OCI-LY1 (cell line): ENCODE results near the gene LIPG.

Experiments used
- H2AFZ ChIP-seq: fragments of 200-600 bp; sonication (generic), shearing (Covaris generic); 2 replicates; pipeline ENCODE4 v1.6.0; 2014; ENCODE audit warnings: antibody characterized with exemption, mild to moderate bottlenecking, low read length
- H3F3A ChIP-seq: fragments of 200-600 bp; sonication (generic), shearing (Covaris generic); 2 replicates; pipeline ENCODE4 v1.6.0; 2014; ENCODE audit warnings: mild to moderate bottlenecking, antibody characterized with exemption, low read length, moderate library complexity; ENCODE audit not compliant: insufficient read depth
- H3K27ac ChIP-seq: fragments of 200-600 bp; sonication (generic); 2 replicates; pipeline ENCODE4 v1.5.1; 2014; ENCODE audit warnings: low read length, mixed run types, mild to moderate bottlenecking, low read depth; ENCODE audit not compliant: poor library complexity, severe bottlenecking
- H3K27me3 ChIP-seq: fragments of 200-600 bp; sonication (generic); 2 replicates; pipeline ENCODE4 v1.6.0; 2014; ENCODE audit warnings: antibody characterized with exemption, mild to moderate bottlenecking, low read length, moderate library complexity; ENCODE audit not compliant: insufficient read depth
- H3K36me3 ChIP-seq: fragments of 200-600 bp; sonication (generic); 2 replicates; pipeline ENCODE4 v1.6.1; 2014; ENCODE audit warnings: mild to moderate bottlenecking, antibody characterized with exemption, low read length, moderate library complexity, mixed read lengths; ENCODE audit not compliant: insufficient read depth
- H3K4me1 ChIP-seq: fragments of 200-600 bp; sonication (generic); 2 replicates; pipeline ENCODE4 v1.5.1; 2014; ENCODE audit warnings: mild to moderate bottlenecking, low read length, moderate library complexity; ENCODE audit not compliant: insufficient read depth, severe bottlenecking
- H3K4me2 ChIP-seq: fragments of 200-600 bp; sonication (generic), shearing (Covaris generic); 2 replicates; pipeline ENCODE4 v1.6.1; 2014; ENCODE audit warnings: low read length
- H3K4me3 ChIP-seq: fragments of 200-600 bp; sonication (generic); 2 replicates; pipeline ENCODE4 v1.5.1; 2014; ENCODE audit warnings: low read length, low read depth, mild to moderate bottlenecking, mixed read lengths; ENCODE audit not compliant: poor library complexity, severe bottlenecking
- H3K79me2 ChIP-seq: fragments of 200-600 bp; shearing (Covaris generic); 2 replicates; pipeline ENCODE4 v1.6.1; 2016; ENCODE audit warnings: mixed run types, low read length, mixed read lengths; ENCODE audit not compliant: insufficient read depth
- H3K9ac ChIP-seq: fragments of 200-600 bp; sonication (generic), shearing (Covaris generic); 2 replicates; pipeline ENCODE4 v1.6.1; 2014; ENCODE audit warnings: mild to moderate bottlenecking, low read length, mixed read lengths
- H3K9me2 ChIP-seq: fragments of 200-600 bp; sonication (generic), shearing (Covaris generic); 2 replicates; pipeline ENCODE4 v1.6.1; 2014; ENCODE audit warnings: low read depth, mild to moderate bottlenecking, low read length, mixed read lengths
- H3K9me3 ChIP-seq: fragments of 200-600 bp; shearing (Covaris generic); 2 replicates; pipeline ENCODE4 v1.6.1; 2014; ENCODE audit warnings: low read length, mixed read lengths
- H4K20me1 ChIP-seq: fragments of 200-600 bp; sonication (generic), shearing (Covaris generic); 2 replicates; pipeline ENCODE4 v1.6.0; 2016; ENCODE audit warnings: mild to moderate bottlenecking, low read length; ENCODE audit not compliant: insufficient read depth
- EZH2 ChIP-seq: fragments of 200-600 bp; sonication (generic), shearing (Covaris generic); IDR thresholded peaks from 2 replicates; pipeline ENCODE4 v1.8.0; 2017; ENCODE audit warnings: borderline replicate concordance, mixed run types, mild to moderate bottlenecking, antibody characterized with exemption, low read length, moderate library complexity, mixed read lengths
- TF ChIP-seq, protein P1 (sequence below): fragments of 200-600 bp; sonication (generic), shearing (Covaris generic); IDR thresholded peaks from 2 replicates; pipeline ENCODE4 v1.5.1; 2017; ENCODE audit warnings: mild to moderate bottlenecking, antibody characterized with exemption, low read length, moderate library complexity, mixed read lengths

The LIPG gene

DNA sequence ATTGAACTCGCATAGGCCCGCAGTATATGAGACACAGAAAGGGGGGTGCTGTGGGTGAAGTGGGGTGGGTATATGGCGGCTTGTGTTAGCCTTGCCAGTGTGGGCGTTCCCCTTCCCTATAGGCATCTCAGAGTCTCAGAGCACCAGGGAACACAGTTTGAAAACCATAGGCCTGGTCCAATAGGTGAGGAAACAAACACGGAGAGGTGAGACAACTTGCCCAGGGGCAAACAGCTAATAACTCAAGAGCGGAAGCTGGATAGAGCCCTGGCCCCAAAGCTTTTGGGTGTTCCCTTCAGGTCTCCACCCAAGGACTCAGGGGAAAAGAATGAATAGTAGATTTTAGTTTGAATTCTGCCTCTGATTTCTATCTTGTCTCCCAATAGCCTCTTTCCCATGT is 7.9 kb downstream of the LIPG start:
- no peaks in the 10 kb centered on the region for H3F3A ChIP-seq
- H3K27me3 ChIP-seq = no peaks in the 10 kb centered on the region
- H3K4me3 ChIP-seq = no peak overlapping the region
- H3K9me2 ChIP-seq = no peaks in the 10 kb centered on the region
- no peak for TF ChIP-seq EZH2
- TF ChIP-seq, protein P1, sequence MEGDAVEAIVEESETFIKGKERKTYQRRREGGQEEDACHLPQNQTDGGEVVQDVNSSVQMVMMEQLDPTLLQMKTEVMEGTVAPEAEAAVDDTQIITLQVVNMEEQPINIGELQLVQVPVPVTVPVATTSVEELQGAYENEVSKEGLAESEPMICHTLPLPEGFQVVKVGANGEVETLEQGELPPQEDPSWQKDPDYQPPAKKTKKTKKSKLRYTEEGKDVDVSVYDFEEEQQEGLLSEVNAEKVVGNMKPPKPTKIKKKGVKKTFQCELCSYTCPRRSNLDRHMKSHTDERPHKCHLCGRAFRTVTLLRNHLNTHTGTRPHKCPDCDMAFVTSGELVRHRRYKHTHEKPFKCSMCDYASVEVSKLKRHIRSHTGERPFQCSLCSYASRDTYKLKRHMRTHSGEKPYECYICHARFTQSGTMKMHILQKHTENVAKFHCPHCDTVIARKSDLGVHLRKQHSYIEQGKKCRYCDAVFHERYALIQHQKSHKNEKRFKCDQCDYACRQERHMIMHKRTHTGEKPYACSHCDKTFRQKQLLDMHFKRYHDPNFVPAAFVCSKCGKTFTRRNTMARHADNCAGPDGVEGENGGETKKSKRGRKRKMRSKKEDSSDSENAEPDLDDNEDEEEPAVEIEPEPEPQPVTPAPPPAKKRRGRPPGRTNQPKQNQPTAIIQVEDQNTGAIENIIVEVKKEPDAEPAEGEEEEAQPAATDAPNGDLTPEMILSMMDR = no peak
- no peak overlapping the region for H2AFZ ChIP-seq
- peaks cover 86% of the 10 kb centered on the region for H3K36me3 ChIP-seq
- H3K9me3 ChIP-seq = no peaks in the 10 kb centered on the region
- no peak overlapping the region for H3K9ac ChIP-seq
- no peak overlapping the region for H3K4me2 ChIP-seq
- no peaks in the 10 kb centered on the region for H3K79me2 ChIP-seq
- no peaks in the 10 kb centered on the region for H4K20me1 ChIP-seq
- H3K4me1 ChIP-seq = peaks cover 10% of the 10 kb centered on the region
- no peak overlapping the region for H3K27ac ChIP-seq

DNA sequence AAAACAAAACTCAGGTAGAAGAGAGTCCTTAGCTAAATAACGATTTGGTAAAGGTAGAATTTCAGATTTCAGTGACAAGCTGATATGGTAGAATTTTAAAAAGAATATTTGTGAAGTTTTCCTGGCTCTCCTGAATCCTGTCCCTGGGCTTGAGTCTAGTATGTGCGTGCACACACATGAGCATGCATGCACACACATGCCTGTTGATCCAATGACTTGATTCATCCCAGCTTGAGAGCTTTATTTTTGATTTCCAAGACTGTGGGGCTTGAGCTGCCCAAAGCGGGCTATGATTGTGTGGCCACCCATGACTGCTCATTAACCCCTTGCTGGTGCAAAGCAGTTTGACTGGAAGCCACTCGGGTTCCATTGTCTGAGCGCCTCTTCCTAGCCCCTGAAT is 9.0 kb downstream of the LIPG start:
- Histone ChIP-seq H4K20me1 (no peaks in the 10 kb centered on the region), H2AFZ (no peak overlapping the region), H3K9me2 (no peaks in the 10 kb centered on the region), H3K36me3 (peaks cover 89% of the 10 kb centered on the region), H3K9ac (no peak overlapping the region), H3K79me2 (no peaks in the 10 kb centered on the region), H3K9me3 (no peaks in the 10 kb centered on the region), H3K4me2 (no peak overlapping the region), H3K4me3 (no peak overlapping the region), H3F3A (no peaks in the 10 kb centered on the region), H3K27ac (no peak overlapping the region), H3K4me1 (no peaks in the 10 kb centered on the region), H3K27me3 (no peaks in the 10 kb centered on the region)
- TF ChIP-seq, protein P1 = no peak
- TF ChIP-seq EZH2 = no peak

DNA sequence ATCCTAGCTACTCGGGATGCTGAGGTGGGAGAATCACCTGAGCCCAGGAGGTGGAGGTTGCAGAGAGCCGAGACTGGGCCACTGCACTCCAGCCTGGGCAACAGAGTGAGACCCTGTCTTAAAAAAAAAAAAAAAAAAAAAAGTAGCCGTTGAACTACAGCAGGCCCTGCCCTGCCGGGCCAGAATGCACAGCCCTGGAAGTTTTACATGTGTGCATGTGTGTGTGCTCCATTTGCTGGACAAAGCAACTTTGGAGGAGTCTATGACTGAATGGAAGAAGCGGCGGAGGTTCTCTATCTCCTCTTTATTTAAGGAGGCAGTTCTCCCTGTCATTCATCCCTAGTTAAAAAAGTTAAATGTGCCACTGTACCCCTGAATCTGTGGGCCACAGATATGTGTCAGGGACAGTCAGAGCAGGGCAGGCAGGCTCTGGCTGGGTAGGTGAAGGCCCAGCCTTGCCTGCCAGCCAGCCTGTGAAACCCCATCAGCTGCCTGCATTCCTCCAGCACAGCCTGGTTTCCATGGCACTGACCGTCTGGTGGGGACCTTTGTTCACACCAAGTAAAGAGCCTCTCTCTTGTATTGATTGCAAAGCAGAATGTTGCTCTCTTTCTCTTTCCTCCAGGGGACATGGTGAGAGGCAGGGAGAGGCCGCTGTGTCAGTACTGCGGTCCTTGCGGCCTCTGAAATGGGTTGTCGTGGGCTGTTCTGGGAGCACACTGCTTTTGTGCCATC is 10.9 kb downstream of the LIPG start:
- Histone ChIP-seq H3K36me3 (peaks cover 77% of the 10 kb centered on the region), H3F3A (no peaks in the 10 kb centered on the region)

More for the DNA sequence above, 10.9 kb downstream of the LIPG start:
- Histone ChIP-seq H3K27me3 (no peaks in the 10 kb centered on the region), H3K4me3 (no peak overlapping the region), H3K4me2 (no peak overlapping the region), H3K4me1 (no peaks in the 10 kb centered on the region), H3K9ac (no peak overlapping the region), H3K27ac (no peak overlapping the region), H3K79me2 (no peaks in the 10 kb centered on the region), H3K9me3 (no peaks in the 10 kb centered on the region), H4K20me1 (no peaks in the 10 kb centered on the region), H3K9me2 (no peaks in the 10 kb centered on the region), H2AFZ (no peak overlapping the region)
- TF ChIP-seq, protein P1 = no peak
- no peak for TF ChIP-seq EZH2
